Measurements from ENCODE around the gene SYNE2.

SYNE2 gene

DNA sequence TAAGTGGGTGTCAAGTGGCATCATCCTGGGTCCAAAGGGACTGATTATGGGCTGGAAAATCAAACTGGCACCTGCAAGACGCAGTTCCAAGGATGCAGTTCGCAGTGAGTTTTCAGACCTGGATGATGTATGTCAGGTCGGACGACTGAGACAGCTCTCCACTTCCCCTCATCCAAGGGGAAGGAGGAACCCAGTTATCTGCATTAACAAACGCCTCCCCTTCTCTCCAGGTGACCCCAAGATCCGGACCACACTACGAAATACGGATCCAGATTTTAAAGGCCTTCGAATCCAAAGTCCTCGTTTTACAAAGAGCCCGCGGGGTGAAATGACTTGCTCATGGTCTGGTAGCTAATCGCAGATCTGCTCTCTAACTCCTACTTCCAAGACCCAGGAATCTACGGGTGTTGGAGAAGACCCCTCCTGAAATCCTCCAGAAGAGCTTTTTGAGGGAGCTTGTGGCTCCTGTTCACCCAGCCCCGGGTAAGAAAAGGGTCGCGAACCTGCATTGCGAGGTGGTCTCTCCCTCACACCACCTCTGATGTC lies 460 bp upstream of the SYNE2 start:
- no peak for DNase-seq (ENCODE audit: low read depth)
- TF ChIP-seq, protein P1, sequence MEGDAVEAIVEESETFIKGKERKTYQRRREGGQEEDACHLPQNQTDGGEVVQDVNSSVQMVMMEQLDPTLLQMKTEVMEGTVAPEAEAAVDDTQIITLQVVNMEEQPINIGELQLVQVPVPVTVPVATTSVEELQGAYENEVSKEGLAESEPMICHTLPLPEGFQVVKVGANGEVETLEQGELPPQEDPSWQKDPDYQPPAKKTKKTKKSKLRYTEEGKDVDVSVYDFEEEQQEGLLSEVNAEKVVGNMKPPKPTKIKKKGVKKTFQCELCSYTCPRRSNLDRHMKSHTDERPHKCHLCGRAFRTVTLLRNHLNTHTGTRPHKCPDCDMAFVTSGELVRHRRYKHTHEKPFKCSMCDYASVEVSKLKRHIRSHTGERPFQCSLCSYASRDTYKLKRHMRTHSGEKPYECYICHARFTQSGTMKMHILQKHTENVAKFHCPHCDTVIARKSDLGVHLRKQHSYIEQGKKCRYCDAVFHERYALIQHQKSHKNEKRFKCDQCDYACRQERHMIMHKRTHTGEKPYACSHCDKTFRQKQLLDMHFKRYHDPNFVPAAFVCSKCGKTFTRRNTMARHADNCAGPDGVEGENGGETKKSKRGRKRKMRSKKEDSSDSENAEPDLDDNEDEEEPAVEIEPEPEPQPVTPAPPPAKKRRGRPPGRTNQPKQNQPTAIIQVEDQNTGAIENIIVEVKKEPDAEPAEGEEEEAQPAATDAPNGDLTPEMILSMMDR (IDR thresholded peaks at IDR 0.05; ENCODE audit: control insufficient read depth, extremely low read depth, insufficient read depth) = no peak
- H3K4me3 ChIP-seq (ENCODE audit: low read depth, low read length) = peak overlapping the region; percentile 73

DNA sequence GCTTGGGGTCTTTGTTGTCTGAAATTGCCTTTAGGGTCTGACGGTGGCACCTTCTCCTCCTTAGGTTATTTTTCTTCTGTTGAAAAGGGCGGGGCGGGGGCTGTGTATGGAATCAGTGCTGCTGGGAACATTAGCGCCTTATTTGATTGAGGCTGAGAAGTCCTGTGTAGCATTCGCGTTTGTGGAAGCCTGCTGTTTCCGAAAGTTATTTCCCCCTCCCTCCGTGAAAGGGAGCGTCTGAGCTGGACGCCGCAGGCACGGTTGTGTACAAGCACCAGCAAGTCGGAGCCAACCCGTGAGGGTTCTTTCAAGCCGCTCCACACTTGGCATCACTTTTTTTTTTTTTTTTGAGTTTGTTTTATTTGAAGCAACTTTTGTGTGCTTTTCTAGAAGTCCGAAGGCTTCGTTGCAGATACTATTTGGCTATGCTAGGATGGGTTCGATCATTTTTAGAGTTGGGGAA lies 1.1 kb downstream of the SYNE2 start:
- DNase-seq (ENCODE audit: low read depth) = peak; percentile 42
- H3K4me3 ChIP-seq (ENCODE audit: low read depth, low read length) = peak overlapping the region; percentile 73
- TF ChIP-seq, protein P1 (IDR thresholded peaks at IDR 0.05; ENCODE audit: control insufficient read depth, extremely low read depth, insufficient read depth) = no peak

DNA sequence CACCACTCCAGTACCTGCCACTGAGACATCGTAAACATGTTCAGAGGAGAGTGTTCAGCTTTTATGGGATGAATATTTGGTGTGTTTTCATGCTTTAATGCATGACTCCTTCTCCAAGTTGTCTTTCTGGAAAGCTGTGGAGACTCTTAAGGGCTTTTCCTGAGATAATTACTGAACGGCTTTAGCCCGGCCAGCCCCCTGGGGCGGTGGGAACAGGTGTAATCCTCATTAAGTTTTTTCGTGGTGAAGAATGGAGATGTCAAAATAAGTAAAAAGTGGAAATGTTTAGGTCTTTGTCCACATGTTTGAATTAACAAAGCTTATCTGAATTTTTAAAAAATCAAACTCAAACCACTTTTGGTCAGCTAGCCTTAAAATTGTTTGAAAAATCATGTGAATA lies 1.5 kb downstream of the SYNE2 start:
- peak overlapping the region; percentile 73 for H3K4me3 ChIP-seq (ENCODE audit: low read depth, low read length)
- TF ChIP-seq, protein P1 (IDR thresholded peaks at IDR 0.05; ENCODE audit: control insufficient read depth, extremely low read depth, insufficient read depth) = no peak
- DNase-seq (ENCODE audit: low read depth) = no peak

DNA sequence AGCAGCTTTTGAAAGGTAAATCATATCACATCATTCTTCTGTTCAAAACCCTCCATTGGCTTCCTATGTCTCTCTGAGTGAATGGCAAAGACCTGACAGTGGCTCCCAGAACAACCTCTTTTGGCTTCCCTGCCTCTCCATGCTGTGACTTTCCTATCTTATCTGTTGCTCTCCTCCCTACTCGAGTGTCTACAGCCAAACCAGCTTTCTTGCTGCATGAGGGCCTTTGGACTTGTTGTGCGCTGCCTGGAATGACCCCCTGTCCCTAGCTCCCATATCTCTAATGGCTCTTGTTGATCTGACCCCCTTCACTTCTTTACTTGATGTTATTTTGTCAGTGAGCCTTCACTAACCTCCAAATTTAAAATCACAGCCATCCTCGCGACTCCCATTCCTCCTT lies 2.5 kb downstream of the SYNE2 start:
- no peak overlapping the region for H3K4me3 ChIP-seq (ENCODE audit: low read depth, low read length)
- no peak for DNase-seq (ENCODE audit: low read depth)
- TF ChIP-seq, protein P1 (IDR thresholded peaks at IDR 0.05; ENCODE audit: control insufficient read depth, extremely low read depth, insufficient read depth) = no peak

DNA sequence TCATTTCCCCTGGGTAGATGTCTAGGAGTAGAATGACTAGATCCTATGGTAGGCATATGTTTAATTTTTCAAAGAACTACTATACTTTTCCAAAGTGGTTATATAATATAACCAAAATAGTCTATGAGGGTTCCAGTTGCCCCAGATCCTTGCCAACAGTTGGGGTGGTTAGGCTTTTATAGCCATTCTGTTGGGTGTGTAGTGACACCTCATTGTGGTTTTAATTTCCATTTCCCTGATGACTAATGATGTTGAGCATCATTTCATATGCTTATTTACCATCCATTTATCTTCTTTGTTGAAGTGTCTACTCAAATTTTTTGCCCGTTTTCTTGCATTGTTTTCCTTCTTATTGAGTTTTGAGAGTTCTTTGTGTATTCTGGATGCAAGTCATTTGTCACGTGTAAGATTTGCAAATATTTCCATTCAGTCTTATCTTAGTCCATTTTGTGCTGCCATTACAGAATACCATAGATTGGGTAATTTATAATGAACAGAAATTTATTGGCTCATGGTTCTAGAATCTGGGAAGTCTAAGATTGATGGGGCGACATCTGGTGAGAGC lies 4.7 kb downstream of the SYNE2 start:
- DNase-seq (ENCODE audit: low read depth) = no peak
- no peak overlapping the region for H3K4me3 ChIP-seq (ENCODE audit: low read depth, low read length)
- TF ChIP-seq, protein P1 (IDR thresholded peaks at IDR 0.05; ENCODE audit: control insufficient read depth, extremely low read depth, insufficient read depth) = no peak

DNA sequence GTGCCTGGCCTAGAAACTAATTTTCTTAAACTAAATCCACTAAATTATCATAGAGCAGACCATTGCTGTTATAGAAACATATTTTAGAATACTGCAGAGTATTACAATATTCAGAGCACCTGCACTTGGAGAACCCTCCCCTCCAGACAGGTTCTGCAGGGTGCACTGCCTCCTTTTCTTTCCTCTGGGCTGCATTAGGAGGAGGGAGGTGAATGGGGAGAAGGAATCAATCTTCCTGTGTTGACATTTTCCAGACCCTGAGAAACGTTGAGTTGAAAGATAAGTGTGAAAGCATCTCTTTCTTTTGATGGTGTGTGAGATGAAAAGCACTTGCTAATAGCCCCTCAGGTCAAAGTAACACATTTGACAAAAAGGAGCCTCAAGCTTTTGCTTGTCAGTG lies 7.3 kb downstream of the SYNE2 start:
- H3K4me3 ChIP-seq (ENCODE audit: low read depth, low read length) = no peak overlapping the region
- DNase-seq (ENCODE audit: low read depth) = no peak
- TF ChIP-seq, protein P1 (IDR thresholded peaks at IDR 0.05; ENCODE audit: control insufficient read depth, extremely low read depth, insufficient read depth) = no peak

DNA sequence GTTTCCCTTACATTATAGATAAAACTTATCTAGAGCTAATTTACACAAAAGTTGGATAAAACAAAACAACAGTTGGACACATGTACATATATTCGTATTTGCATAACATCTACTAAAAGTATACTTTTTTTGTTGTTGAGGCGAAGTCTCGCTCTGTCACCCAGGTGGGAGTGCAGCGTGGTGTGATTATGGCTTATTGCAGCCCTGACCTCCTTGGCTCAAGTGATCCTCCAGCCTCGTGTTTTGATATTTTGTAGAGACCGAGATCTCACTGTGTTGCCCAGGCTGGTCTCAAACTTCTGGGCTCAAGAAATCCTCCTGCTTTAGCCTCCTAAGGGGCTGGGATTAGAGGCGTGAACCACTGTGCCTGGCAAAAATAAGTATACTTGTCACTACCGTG lies 9.4 kb downstream of the SYNE2 start:
- H3K4me3 ChIP-seq (ENCODE audit: low read depth, low read length) = no peak overlapping the region
- TF ChIP-seq, protein P1 (IDR thresholded peaks at IDR 0.05; ENCODE audit: control insufficient read depth, extremely low read depth, insufficient read depth) = no peak
- DNase-seq (ENCODE audit: low read depth) = no peak
